ENCODE measurements around the gene HCFC1.

Gene HCFC1

DNA sequence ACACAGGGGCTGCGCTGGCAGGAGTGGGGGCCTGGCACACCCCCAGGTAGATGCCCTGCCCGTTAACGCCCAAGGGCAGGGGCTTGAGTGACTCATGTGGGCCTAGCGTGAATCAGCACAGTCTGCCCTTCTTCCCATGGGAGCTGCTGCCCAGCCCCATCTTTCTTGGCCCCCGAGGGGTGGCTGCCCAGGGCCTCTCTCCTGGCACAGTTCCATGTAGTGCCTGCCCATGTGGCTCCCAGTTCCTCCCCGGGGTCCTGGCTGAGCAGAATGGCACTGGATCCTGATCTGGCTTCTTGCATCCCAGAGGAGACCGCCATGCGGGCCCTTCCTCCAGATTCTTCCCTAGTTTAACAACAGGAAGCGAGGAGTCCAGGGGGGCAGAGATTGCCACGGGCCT, 69.2 kb downstream of the HCFC1 start:
- no peak for DNase-seq (ENCODE audit: low spot score)

- no peak for DNase-seq (ENCODE audit: low spot score)
Measured at GRCh38 chrX:153901753-153902140, 69.9 kb downstream of the HCFC1 start.

DNA sequence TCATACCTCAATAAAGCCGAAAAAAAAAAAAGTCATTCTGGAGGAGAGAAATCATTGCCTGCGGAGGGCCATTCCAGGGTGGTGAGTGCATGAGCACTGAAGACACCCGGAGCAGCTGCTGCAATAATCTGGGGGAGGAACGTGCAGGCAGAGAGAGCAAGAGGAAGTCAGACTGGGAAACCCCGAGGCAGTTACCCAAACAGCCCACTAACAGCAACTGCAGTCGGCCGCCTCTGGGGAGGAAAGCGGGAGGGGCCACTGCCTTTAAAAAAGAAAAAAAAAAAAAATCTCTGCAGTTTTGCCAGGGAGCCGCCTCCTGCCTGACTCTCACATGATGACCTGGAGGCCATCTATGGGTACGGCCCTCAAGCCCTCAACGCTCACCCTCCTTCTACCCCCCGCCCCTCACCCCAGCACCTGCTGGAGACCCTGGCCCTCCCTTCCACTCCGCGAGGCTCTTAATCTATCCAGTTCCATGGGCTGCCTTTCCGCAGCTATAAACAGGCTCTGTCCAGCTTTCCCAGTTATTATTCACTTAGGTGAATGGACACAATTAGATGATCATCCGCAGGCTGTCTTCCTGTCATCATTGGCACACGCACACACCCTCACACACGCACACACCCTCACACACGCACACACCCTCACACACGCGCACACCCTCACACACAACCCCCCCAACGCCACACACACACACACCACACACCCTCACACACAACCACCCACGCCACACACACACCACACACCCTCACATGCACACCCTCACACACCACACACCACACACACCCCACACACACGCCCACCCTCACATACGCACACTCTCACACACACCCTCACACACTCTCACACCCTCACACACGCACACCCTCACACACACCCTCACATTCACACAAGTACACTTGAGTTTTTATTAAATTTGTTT, 70.5 kb downstream of the HCFC1 start:
- DNase-seq (ENCODE audit: low spot score), result peak; percentile 89

DNA sequence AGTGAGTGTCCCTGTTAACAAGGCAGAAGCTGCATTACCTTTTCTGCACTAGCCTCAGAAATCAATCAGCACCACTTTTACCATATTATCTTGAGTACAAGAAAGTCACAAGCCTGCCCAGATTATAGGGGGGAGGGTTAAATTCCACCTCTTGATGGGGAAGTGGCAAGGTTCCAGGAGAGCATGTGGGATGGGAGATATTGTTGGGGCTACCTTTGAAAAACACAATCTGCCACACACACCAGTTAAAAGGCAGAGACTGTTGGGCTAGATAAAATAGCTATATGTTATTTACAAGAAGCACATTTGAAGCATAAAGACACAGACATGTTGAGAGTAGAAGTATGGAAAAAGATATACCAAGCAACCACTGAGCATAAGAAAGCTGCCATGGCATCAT, 73.7 kb downstream of the HCFC1 start:
- no peak for DNase-seq (ENCODE audit: low spot score)

All from AG08395 (cell line).